HCT116 (cell line): ENCODE data around the gene RYR2. TPM values are rescaled to one million over a fixed set of nuclear protein-coding genes. Genes with fewer than 3 reads are reported as not detected.

Experiments used
- ATAC-seq: fragments of 200-7000 bp; cut with Tn5 transposase; 2 replicates; pipeline ENCODE4 v1.9.1; 2020; ENCODE audit warnings: mild to moderate bottlenecking, moderate library complexity
- BruUV-seq: library from RNA; stranded (reverse); fragments of 400-500 nt; replicated peaks from 2 replicates; lab custom pipeline; 2021; lab: Mats Ljungman, UMichigan
- CTCF ChIA-PET: fragments of 300-600 bp; sonication (Branson Sonifier 250); formaldehyde crosslinking; loops from one replicate; lab custom pipeline; 2021; ENCODE audit warnings: antibody characterized with exemption; lab: Charles Lee
- POLR2A ChIA-PET: fragments of 300-600, 350-600 bp; sonication (Branson Sonifier 250); formaldehyde crosslinking; loops from one replicate; lab custom pipeline; 2021; ENCODE audit warnings: antibody characterized with exemption; lab: Charles Lee
- RAD21 ChIA-PET, 2 experiments: fragments of 300-600 bp; sonication (Branson Sonifier 250); formaldehyde crosslinking; loops; one replicate each; lab custom pipeline; 2023; ENCODE audit warnings: low total read pairs in 2 of 2; ENCODE audit not compliant: uncharacterized antibody in 2 of 2, unreplicated experiment in 2 of 2, low non-redundant PET in 1 of 2; lab: Charles Lee
- DNase-seq: peaks from one replicate; pipeline ENCODE4 v3.0.0-alpha.2; 2010; ENCODE audit warnings: low read depth, low spot score
- H2AFZ ChIP-seq: fragments of 200-600 bp; shearing (Covaris generic), sonication (generic); 2 replicates; pipeline ENCODE4 v1.6.1; 2017; ENCODE audit warnings: low read depth, mixed run types, mixed read lengths, antibody characterized with exemption, low read length; ENCODE audit not compliant: poor library complexity, severe bottlenecking
- H3K27ac ChIP-seq: 2 replicates; pipeline ENCODE4 v1.5.1; 2012; ENCODE audit warnings: low read depth, low read length
- H3K27me3 ChIP-seq: fragments of 200-600 bp; sonication (generic); 2 replicates; pipeline ENCODE4 v1.6.1; 2016; ENCODE audit warnings: mixed run types, low read length, mixed read lengths; ENCODE audit not compliant: insufficient read depth
- H3K36me3 ChIP-seq, 2 experiments: fragments of 200-500 bp in 1 of 2; fragments of 200-600 bp in 1 of 2; sonication (Bioruptor generic) in 1 of 2; sonication (generic) in 1 of 2; 2 replicates each; pipeline versions ENCODE4 v1.5.1 to v1.6.1; 2014 to 2016; ENCODE audit warnings: low read length in 2 of 2, inconsistent platforms in 1 of 2, mixed read lengths in 1 of 2, mixed run types in 1 of 2; ENCODE audit not compliant: insufficient read depth in 2 of 2, control insufficient read depth in 1 of 2
- H3K4me1 ChIP-seq, 2 experiments: fragments of 200-600 bp in 1 of 2; sonication (generic) in 1 of 2; 2 replicates each; pipeline versions ENCODE4 v1.5.1 to v1.6.1; 2012 to 2017; ENCODE audit warnings: low read length in 2 of 2, inconsistent platforms in 1 of 2, mild to moderate bottlenecking in 1 of 2, mixed read lengths in 1 of 2, mixed run types in 1 of 2, moderate library complexity in 1 of 2; ENCODE audit not compliant: insufficient read depth in 2 of 2, control insufficient read depth in 1 of 2
- H3K4me2 ChIP-seq: fragments of 200-600 bp; sonication (generic); 2 replicates; pipeline ENCODE4 v1.6.1; 2017; ENCODE audit warnings: mixed run types, low read length, mixed read lengths
- H3K4me3 ChIP-seq, 2 experiments: fragments of 200-600 bp in 1 of 2; sonication (generic) in 1 of 2; replicated peaks in 1 of 2; 2 replicates each; pipeline ENCODE4 v1.5.1; 2011 to 2016; ENCODE audit warnings: low read length in 2 of 2, control low read depth in 1 of 2, low read depth in 1 of 2, mild to moderate bottlenecking in 1 of 2, mixed read lengths in 1 of 2, mixed run types in 1 of 2
- H3K79me2 ChIP-seq: fragments of 200-600 bp; sonication (generic); 2 replicates; pipeline ENCODE4 v1.6.1; 2017; ENCODE audit warnings: mild to moderate bottlenecking, mixed run types, low read length, moderate library complexity, mixed read lengths; ENCODE audit not compliant: insufficient read depth
- H3K9ac ChIP-seq: fragments of 200-600 bp; sonication (generic); 2 replicates; pipeline ENCODE4 v1.6.1; 2016; ENCODE audit warnings: low read length, mixed read lengths
- H3K9me2 ChIP-seq: fragments of 200-600 bp; sonication (generic), shearing (Covaris generic); 2 replicates; pipeline ENCODE4 v1.6.1; 2017; ENCODE audit warnings: mixed run types, mild to moderate bottlenecking, moderate library complexity; ENCODE audit not compliant: insufficient read depth
- H3K9me3 ChIP-seq, 2 experiments: fragments of 200-500 bp in 1 of 2; fragments of 200-600 bp in 1 of 2; sonication (Bioruptor generic) in 1 of 2; sonication (generic) in 1 of 2; 2 replicates each; pipeline ENCODE4 v1.6.1; 2014 to 2017; ENCODE audit warnings: low read length in 2 of 2, mixed read lengths in 2 of 2, inconsistent platforms in 1 of 2, low read depth in 1 of 2, mild to moderate bottlenecking in 1 of 2, mixed run types in 1 of 2, moderate library complexity in 1 of 2; ENCODE audit not compliant: control insufficient read depth in 1 of 2, insufficient read depth in 1 of 2
- H4K20me1 ChIP-seq: fragments of 200-600 bp; sonication (generic), shearing (Covaris generic); 2 replicates; pipeline ENCODE4 v1.6.1; 2017; ENCODE audit warnings: mixed run types, mild to moderate bottlenecking, moderate library complexity; ENCODE audit not compliant: insufficient read depth
- CEBPB ChIP-seq: IDR thresholded peaks from 2 replicates; pipeline ENCODE4 v1.6.1; 2012; ENCODE audit warnings: low read depth
- EGR1 ChIP-seq: IDR thresholded peaks from 2 replicates; pipeline ENCODE4 v1.6.1; 2012; ENCODE audit warnings: low read depth
- EZH2 ChIP-seq: fragments of 200-600 bp; sonication (generic); IDR thresholded peaks from 2 replicates; pipeline ENCODE4 v1.6.1; 2017; ENCODE audit warnings: antibody characterized with exemption, mixed run types
- EZH2phosphoT487 ChIP-seq: fragments of 200-600 bp; IDR thresholded peaks from 2 replicates; pipeline ENCODE4 v1.6.1; 2018; ENCODE audit warnings: antibody characterized with exemption, borderline replicate concordance
- MAX ChIP-seq: IDR thresholded peaks from 2 replicates; pipeline ENCODE4 v1.6.1; 2012
- RAD21 ChIP-seq: IDR thresholded peaks from 2 replicates; pipeline ENCODE4 v1.6.1; 2012; ENCODE audit warnings: low read depth, mild to moderate bottlenecking
- REST ChIP-seq: IDR thresholded peaks from 2 replicates; pipeline ENCODE4 v1.6.1; 2012; ENCODE audit warnings: low read depth
- SP1 ChIP-seq: IDR thresholded peaks from 2 replicates; pipeline ENCODE4 v1.6.1; 2012; ENCODE audit warnings: low read depth
- YY1 ChIP-seq: IDR thresholded peaks from 2 replicates; pipeline ENCODE4 v1.6.1; 2011; ENCODE audit warnings: low read length, low read depth, moderate library complexity, mild to moderate bottlenecking; ENCODE audit not compliant: insufficient replicate concordance; ENCODE audit errors: extremely low read depth
- ZBTB33 ChIP-seq: IDR thresholded peaks from 2 replicates; pipeline ENCODE4 v1.6.1; 2011; ENCODE audit warnings: mild to moderate bottlenecking, low read length, moderate library complexity; ENCODE audit not compliant: insufficient replicate concordance; ENCODE audit errors: extremely low read depth
- ZFX ChIP-seq: fragments of 450-650 bp; IDR thresholded peaks from 2 replicates; pipeline ENCODE4 v1.6.1; 2017
- ZNF274 ChIP-seq: fragments of 200-500 bp; sonication (Bioruptor generic); IDR thresholded peaks from 2 replicates; pipeline ENCODE4 v1.6.1; 2014; ENCODE audit warnings: mild to moderate bottlenecking, low read depth, low read length, inconsistent platforms
- intact Hi-C: fragments of 100-400 bp; cut with micrococcal nuclease; formaldehyde crosslinking; loops from 2 replicates; pipeline ENCODE4 v1.10.0; 2022
- total RNA-seq: library from RNA; stranded (reverse); gene quantifications from one replicate; pipeline ENCODE4 v1.2.1, GENCODE V29; 2021; ENCODE audit not compliant: unreplicated experiment
- TF ChIP-seq, protein P1 (sequence below), 3 experiments: fragments of 200-600 bp in 1 of 3; sonication (generic) in 1 of 3; IDR thresholded peaks in 2 of 3; conservative IDR thresholded peaks in 1 of 3; 2 replicates each; pipeline ENCODE4 v1.5.1; 2012 to 2017; ENCODE audit warnings: low read depth in 2 of 3, low read length in 2 of 3, antibody characterized with exemption in 1 of 3, borderline replicate concordance in 1 of 3, control low read depth in 1 of 3, mild to moderate bottlenecking in 1 of 3, mixed read lengths in 1 of 3, mixed run types in 1 of 3, moderate library complexity in 1 of 3; ENCODE audit not compliant: insufficient read depth in 1 of 3

RYR2 gene
- total RNA-seq, 1 experiment from 2014 or later: 0.02 TPM

GRCh38 chr1:237183963-237184540 lies 142.1 kb downstream of the RYR2 start:
- POLR2A ChIA-PET: no interaction called here

More at GRCh38 chr1:237183963-237184540, 142.1 kb downstream of the RYR2 start:
- no peak overlapping the region for H3K4me3 ChIP-seq
- no peaks in the 10 kb centered on the region for H4K20me1 ChIP-seq
- no peak for DNase-seq
- ATAC-seq: no peak
- ChIA-PET CTCF (no interaction called here), RAD21 (no interaction called here)
- intact Hi-C loops: no loop called here
- H3K9me3 ChIP-seq: no peaks in the 10 kb centered on the region
- H3K4me2 ChIP-seq: no peak overlapping the region
- H3K9ac ChIP-seq: no peak overlapping the region
- H2AFZ ChIP-seq: no peak overlapping the region
- no peaks in the 10 kb centered on the region for H3K36me3 ChIP-seq
- no TSS peak for BruUV-seq
- no peak overlapping the region for H3K27ac ChIP-seq
- TF ChIP-seq YY1 (no peak), EZH2 (no peak), CEBPB (no peak), EGR1 (no peak), SP1 (no peak), REST (no peak), RAD21 (no peak), ZNF274 (no peak), ZBTB33 (no peak), EZH2phosphoT487 (no peak), ZFX (no peak), MAX (no peak)
- TF ChIP-seq, protein P1, sequence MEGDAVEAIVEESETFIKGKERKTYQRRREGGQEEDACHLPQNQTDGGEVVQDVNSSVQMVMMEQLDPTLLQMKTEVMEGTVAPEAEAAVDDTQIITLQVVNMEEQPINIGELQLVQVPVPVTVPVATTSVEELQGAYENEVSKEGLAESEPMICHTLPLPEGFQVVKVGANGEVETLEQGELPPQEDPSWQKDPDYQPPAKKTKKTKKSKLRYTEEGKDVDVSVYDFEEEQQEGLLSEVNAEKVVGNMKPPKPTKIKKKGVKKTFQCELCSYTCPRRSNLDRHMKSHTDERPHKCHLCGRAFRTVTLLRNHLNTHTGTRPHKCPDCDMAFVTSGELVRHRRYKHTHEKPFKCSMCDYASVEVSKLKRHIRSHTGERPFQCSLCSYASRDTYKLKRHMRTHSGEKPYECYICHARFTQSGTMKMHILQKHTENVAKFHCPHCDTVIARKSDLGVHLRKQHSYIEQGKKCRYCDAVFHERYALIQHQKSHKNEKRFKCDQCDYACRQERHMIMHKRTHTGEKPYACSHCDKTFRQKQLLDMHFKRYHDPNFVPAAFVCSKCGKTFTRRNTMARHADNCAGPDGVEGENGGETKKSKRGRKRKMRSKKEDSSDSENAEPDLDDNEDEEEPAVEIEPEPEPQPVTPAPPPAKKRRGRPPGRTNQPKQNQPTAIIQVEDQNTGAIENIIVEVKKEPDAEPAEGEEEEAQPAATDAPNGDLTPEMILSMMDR (IDR thresholded peaks at IDR 0.05 in 2 of 3, conservative IDR thresholded peaks at IDR 0.05 in 1 of 3; ENCODE audit: borderline replicate concordance in 1 of 3, insufficient read depth in 1 of 3, low read depth in 2 of 3, low read length in 2 of 3): no peak
- H3K4me1 ChIP-seq: no peaks in the 10 kb centered on the region
- H3K9me2 ChIP-seq: no peaks in the 10 kb centered on the region
- H3K79me2 ChIP-seq: no peaks in the 10 kb centered on the region
- no peaks in the 10 kb centered on the region for H3K27me3 ChIP-seq
